DOHH2 (cell line): ENCODE measurements around the gene PNMA8C.

Experiments used
- H3F3A ChIP-seq: fragments of 200-600 bp; sonication (generic), shearing (Covaris generic); 2 replicates; pipeline ENCODE4 v1.6.0; 2016; ENCODE audit warnings: antibody characterized with exemption, mild to moderate bottlenecking; ENCODE audit not compliant: control insufficient read depth, insufficient read depth
- H3K27ac ChIP-seq: fragments of 200-600 bp; sonication (generic); 2 replicates; pipeline ENCODE4 v1.5.1; 2014; ENCODE audit warnings: low read depth, mild to moderate bottlenecking, low read length, moderate library complexity
- H3K27me3 ChIP-seq: fragments of 200-600 bp; sonication (generic); 2 replicates; pipeline ENCODE4 v1.6.1; 2014; ENCODE audit warnings: mild to moderate bottlenecking, low read length, mixed read lengths; ENCODE audit not compliant: control insufficient read depth
- H3K36me3 ChIP-seq: fragments of 200-600 bp; sonication (generic); 2 replicates; pipeline ENCODE4 v1.6.1; 2014; ENCODE audit warnings: mild to moderate bottlenecking, low read length, moderate library complexity, mixed read lengths; ENCODE audit not compliant: control insufficient read depth
- H3K4me1 ChIP-seq: fragments of 200-600 bp; sonication (generic); 2 replicates; pipeline ENCODE4 v1.6.1; 2014; ENCODE audit warnings: mild to moderate bottlenecking, low read length, mixed read lengths; ENCODE audit not compliant: control insufficient read depth
- H3K4me2 ChIP-seq: fragments of 200-600 bp; sonication (generic); 2 replicates; pipeline ENCODE4 v1.6.0; 2014; ENCODE audit warnings: mild to moderate bottlenecking, low read length, moderate library complexity
- H3K4me3 ChIP-seq: fragments of 200-600 bp; sonication (generic); 2 replicates; pipeline ENCODE4 v1.5.1; 2014; ENCODE audit warnings: mild to moderate bottlenecking, low read length, mixed read lengths
- H3K79me2 ChIP-seq: fragments of 200-600 bp; sonication (generic); 2 replicates; pipeline ENCODE4 v1.6.1; 2014; ENCODE audit warnings: mild to moderate bottlenecking, low read length, mixed read lengths; ENCODE audit not compliant: control insufficient read depth
- H3K9me2 ChIP-seq: fragments of 200-600 bp; sonication (generic); replicated peaks from 2 replicates; pipeline ENCODE4 v1.6.1; 2014; ENCODE audit warnings: mild to moderate bottlenecking, low read length, mixed read lengths; ENCODE audit not compliant: control insufficient read depth
- H3K9me3 ChIP-seq: fragments of 200-600 bp; sonication (generic); 2 replicates; pipeline ENCODE4 v1.6.1; 2014; ENCODE audit warnings: antibody characterized with exemption, low read length, mixed read lengths; ENCODE audit not compliant: control insufficient read depth, insufficient read depth
- H4K20me1 ChIP-seq: fragments of 200-600 bp; sonication (generic); 2 replicates; pipeline ENCODE4 v1.6.0; 2014; ENCODE audit warnings: low read depth, mild to moderate bottlenecking, antibody characterized with exemption, low read length, moderate library complexity; ENCODE audit not compliant: control insufficient read depth, insufficient read depth
- EZH2phosphoT487 ChIP-seq: fragments of 200-600 bp; sonication (generic); IDR thresholded peaks from 2 replicates; pipeline ENCODE4 v1.6.1; 2017; ENCODE audit warnings: borderline replicate concordance, mild to moderate bottlenecking, antibody characterized with exemption, low read length, moderate library complexity, mixed read lengths
- TF ChIP-seq, protein P1 (sequence below): fragments of 200-600 bp; sonication (generic); IDR thresholded peaks from one replicate; pipeline ENCODE4 v1.5.1; 2014; ENCODE audit warnings: antibody characterized with exemption, mild to moderate bottlenecking, low read depth, low read length; ENCODE audit not compliant: poor library complexity, severe bottlenecking

The PNMA8C gene

DNA sequence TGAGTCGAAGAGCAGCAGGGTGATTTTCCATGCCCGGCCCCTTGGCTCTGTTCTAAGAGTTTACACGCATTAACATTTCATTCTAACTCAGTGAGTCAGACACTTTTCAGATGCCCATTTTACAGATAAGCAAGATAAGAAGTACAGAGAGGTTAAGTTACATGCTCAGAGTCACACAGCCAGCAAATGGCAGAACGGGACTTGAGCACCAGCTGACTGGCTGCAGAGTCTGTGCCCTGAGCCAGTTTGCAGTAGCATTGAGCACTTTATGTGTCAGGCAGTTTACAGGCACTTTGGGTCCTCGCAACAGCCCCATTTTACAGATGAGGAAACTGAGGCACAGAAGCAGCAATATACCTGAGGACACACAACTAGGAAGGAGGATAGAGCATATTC, 34.3 kb downstream of the PNMA8C start:
- peaks cover 27% of the 10 kb centered on the region for H3K36me3 ChIP-seq
- no peaks in the 10 kb centered on the region for H3K27me3 ChIP-seq
- no peaks in the 10 kb centered on the region for H3K9me2 ChIP-seq
- TF ChIP-seq EZH2phosphoT487, result no peak
- TF ChIP-seq, protein P1, sequence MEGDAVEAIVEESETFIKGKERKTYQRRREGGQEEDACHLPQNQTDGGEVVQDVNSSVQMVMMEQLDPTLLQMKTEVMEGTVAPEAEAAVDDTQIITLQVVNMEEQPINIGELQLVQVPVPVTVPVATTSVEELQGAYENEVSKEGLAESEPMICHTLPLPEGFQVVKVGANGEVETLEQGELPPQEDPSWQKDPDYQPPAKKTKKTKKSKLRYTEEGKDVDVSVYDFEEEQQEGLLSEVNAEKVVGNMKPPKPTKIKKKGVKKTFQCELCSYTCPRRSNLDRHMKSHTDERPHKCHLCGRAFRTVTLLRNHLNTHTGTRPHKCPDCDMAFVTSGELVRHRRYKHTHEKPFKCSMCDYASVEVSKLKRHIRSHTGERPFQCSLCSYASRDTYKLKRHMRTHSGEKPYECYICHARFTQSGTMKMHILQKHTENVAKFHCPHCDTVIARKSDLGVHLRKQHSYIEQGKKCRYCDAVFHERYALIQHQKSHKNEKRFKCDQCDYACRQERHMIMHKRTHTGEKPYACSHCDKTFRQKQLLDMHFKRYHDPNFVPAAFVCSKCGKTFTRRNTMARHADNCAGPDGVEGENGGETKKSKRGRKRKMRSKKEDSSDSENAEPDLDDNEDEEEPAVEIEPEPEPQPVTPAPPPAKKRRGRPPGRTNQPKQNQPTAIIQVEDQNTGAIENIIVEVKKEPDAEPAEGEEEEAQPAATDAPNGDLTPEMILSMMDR, result no peak
- H3K27ac ChIP-seq, result no peak overlapping the region
- H3K4me2 ChIP-seq, result no peak overlapping the region
- no peaks in the 10 kb centered on the region for H3K9me3 ChIP-seq
- H3K4me1 ChIP-seq, result no peaks in the 10 kb centered on the region
- no peaks in the 10 kb centered on the region for H4K20me1 ChIP-seq
- no peaks in the 10 kb centered on the region for H3K79me2 ChIP-seq
- peaks cover 14% of the 10 kb centered on the region; the same call in 1 of the 2 replicates for H3F3A ChIP-seq
- no peak overlapping the region for H3K4me3 ChIP-seq

DNA sequence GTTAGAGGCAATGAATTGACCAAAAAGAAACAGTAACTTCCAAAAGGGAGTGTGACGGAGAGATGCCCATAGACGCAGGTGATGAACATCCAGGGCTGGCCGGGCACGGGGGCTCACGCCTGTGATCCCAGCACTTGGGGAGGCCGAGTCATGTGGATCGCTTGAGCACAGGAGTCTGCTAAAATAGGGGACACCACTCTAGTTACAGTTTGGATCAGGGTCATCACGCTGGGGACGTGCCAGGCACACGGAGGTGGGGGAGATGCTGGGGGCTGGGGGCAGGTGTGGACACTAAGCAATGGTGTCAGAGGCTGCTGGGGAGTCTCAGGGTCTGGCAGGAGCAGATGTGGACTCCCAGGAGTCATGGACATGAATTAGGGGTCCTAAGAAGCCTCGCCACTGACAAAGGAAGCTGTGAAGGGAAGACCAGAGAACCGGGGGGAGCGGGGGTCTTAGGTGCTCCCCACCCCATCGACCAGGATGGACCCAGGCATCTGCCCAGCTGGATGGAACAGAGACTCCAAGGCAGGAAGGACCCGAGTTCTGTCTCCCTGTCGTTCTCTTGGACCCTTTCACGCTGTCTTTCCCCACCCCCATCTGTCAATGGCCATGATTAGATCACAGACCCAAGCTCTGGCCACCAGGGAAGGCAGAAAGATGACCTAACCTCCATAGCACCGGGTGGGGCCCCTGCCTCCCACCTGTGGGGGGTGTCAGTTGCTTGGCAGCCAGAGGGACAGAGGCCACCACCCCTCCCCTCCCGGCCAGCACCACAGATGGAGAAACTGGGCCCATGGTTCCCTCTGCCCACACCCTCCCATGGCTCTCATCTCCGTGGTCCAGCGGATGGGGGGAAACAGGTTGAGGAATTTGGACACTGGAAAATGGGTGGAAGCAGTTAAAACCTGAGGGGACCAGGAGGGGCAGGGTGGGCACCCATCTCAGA, 35.0 kb downstream of the PNMA8C start:
- no peaks in the 10 kb centered on the region for H3K9me3 ChIP-seq
- H3K4me1 ChIP-seq, result no peaks in the 10 kb centered on the region
- no peaks in the 10 kb centered on the region for H4K20me1 ChIP-seq
- TF ChIP-seq, protein P1, result no peak
- TF ChIP-seq EZH2phosphoT487, result no peak
- H3K27me3 ChIP-seq, result no peaks in the 10 kb centered on the region
- no peaks in the 10 kb centered on the region for H3K9me2 ChIP-seq
- peaks cover 30% of the 10 kb centered on the region for H3K36me3 ChIP-seq
- H3K79me2 ChIP-seq, result no peaks in the 10 kb centered on the region
- no peak overlapping the region for H3K27ac ChIP-seq
- peaks cover 14% of the 10 kb centered on the region; the same call in 1 of the 2 replicates for H3F3A ChIP-seq
- no peak overlapping the region for H3K4me3 ChIP-seq
- no peak overlapping the region for H3K4me2 ChIP-seq

DNA sequence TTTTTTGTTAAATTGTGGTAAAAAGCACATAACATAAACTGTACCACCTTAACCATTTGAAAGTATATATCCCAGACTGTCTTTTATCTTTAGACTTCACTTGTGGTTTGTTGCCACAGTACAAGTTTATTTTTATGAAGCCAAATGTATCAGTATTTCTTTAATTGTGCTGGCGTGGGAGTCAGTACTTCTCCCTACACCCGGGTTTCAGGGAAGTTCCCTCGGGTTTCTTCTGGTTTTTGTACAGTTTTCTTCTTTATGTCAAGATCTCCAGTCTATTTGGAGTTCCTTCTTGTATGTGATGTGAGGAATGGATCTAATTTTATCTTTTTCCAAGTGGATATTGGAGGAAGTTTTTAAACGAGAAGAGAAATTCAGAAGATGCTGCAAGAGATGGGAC, 35.9 kb downstream of the PNMA8C start:
- Histone ChIP-seq H3K9me2 (no peaks in the 10 kb centered on the region), H3K27ac (no peak overlapping the region), H3K4me3 (no peak overlapping the region), H3K36me3 (peaks cover 38% of the 10 kb centered on the region), H3K27me3 (no peaks in the 10 kb centered on the region), H3K79me2 (no peaks in the 10 kb centered on the region), H4K20me1 (no peaks in the 10 kb centered on the region), H3F3A (peaks cover 14% of the 10 kb centered on the region; the same call in 1 of the 2 replicates), H3K4me1 (no peaks in the 10 kb centered on the region), H3K4me2 (no peak overlapping the region), H3K9me3 (no peaks in the 10 kb centered on the region)
- TF ChIP-seq, protein P1, result no peak
- no peak for TF ChIP-seq EZH2phosphoT487
